Left renal pelvis (tissue), 4 donors: ENCODE measurements around the gene SLC9A8. TPM values are rescaled to one million over a fixed set of nuclear protein-coding genes. Genes with fewer than 3 reads are reported as not detected.

Source experiments
- DNase-seq, 4 donors: peaks; one replicate each; pipeline ENCODE4 v3.0.0-alpha.2; 2013; ENCODE audit warnings: low read depth in 4 of 4, low spot score in 3 of 4
- polyA plus RNA-seq, 4 donors: library from polyadenylated mRNA; unstranded; fragments of 120-200 nt; gene quantifications; one replicate each; pipeline ENCODE4 v1.2.1, GENCODE V29; 2013; ENCODE audit not compliant: insufficient read length in 4 of 4

Gene SLC9A8
- polyA plus RNA-seq, 4 donors, result 4.5 to 11.2 (median 8.6) TPM

DNA sequence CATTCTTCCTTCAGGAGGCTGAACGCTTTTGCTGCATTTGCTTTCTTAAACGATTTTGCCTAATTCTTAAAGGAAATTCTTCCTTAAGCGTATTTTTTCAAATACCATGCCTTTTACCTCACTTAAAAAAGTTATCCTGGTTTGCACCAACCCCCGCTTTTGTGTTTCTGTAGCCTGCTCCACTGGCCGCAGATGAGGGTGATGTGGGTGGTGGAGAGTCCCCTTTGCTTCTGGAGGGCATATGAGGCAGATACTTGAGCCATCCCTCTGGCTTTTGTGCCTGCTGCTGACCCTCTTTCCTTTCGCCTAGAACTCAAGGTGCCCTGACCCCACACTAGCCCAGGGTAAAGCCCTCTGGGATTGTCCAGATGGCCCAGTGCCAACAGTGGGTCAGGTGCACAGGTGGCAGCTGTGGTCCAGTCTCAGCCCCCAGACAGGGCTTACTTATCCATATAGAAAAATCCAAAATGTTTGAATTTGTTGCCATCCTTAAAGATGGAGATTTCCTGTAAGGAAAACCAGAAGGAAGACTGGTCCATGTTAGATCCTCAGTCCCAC is 58.8 kb downstream of the SLC9A8 start:
- no peak for DNase-seq

GRCh38 chr20:49872056-49872455 is 59.4 kb downstream of the SLC9A8 start:
- DNase-seq, result no peak

GRCh38 chr20:49874696-49875095 is 62.1 kb downstream of the SLC9A8 start:
- DNase-seq, result no peak

DNA sequence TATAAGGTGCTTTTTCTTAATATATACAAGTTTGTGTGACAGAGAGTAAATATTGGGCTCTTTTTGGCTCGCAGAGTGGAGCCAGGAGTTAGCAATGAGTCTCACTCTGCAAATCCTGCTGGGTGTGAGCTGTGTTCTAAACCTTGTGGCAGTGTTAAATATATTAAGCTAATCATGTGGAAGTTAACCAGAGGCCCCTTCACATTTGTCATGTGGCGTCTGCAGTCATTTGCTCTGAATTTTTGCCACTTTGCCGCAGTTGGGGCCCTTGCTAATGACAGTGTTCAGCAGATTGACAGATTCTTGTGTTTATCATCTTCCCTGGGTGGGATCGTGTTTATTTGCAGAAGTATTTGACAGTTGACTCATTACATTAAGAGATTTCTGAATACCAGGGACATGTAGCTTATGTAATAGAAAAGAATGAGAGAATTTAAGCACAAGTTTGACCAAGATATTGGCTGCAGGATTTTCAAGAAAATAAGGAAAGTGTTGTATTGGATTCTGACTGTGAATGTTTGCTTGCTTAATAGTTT is 64.8 kb downstream of the SLC9A8 start:
- no peak for DNase-seq

DNA sequence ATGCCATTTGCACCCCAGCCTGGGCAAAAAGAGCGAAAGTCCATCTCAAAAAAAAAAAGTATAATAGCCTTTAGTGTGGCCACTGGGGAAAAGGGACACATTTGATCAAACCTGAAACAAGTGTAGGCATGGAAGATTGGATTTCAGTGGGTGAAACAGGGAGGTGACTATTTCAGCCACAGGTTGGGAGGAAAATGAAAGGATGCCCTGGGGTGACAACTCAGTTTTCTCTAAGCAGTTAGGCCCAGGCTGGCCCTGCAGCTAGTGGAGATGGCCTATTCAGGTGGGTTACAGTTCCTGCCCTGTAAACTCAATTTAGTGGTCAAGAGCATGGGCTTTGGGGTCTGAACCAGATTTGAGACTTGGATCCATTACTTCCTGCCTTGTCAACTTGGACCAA is 66.3 kb downstream of the SLC9A8 start:
- DNase-seq, result no peak

GRCh38 chr20:49880177-49880576 is 67.5 kb downstream of the SLC9A8 start:
- no peak for DNase-seq

GRCh38 chr20:49880724-49881445 is 68.3 kb downstream of the SLC9A8 start:
- no peak for DNase-seq

GRCh38 chr20:49882171-49882970 is 69.7 kb downstream of the SLC9A8 start:
- no peak for DNase-seq

DNA sequence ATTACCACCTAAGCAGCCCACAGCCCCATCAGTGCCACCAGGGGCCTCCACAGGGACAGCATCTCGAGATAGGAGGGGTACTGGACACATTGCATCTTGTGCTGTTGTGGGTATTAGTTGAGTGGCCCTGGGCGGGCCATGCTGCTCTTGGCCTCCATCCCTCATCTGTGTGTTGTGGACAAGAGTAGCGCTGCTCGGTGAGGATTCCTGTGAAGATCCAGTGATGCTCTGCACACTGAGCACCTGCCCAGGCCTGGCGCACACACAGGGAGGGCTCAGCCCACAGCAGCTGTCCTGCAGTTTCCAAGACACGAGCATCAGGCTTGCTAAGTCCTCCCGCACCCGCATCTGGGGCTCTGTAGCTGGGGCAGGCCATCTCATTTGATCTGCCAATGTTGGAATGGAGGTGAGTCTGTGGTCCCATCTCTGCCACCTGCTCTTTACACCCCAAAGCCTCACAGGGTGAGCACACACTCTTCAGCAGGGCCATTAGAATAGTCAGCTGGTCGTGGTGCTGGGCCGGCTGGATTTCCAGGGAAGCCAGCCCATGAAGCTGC is 70.7 kb downstream of the SLC9A8 start:
- DNase-seq, result no peak

GRCh38 chr20:49885558-49886332 is 73.1 kb downstream of the SLC9A8 start:
- DNase-seq, result no peak

DNA sequence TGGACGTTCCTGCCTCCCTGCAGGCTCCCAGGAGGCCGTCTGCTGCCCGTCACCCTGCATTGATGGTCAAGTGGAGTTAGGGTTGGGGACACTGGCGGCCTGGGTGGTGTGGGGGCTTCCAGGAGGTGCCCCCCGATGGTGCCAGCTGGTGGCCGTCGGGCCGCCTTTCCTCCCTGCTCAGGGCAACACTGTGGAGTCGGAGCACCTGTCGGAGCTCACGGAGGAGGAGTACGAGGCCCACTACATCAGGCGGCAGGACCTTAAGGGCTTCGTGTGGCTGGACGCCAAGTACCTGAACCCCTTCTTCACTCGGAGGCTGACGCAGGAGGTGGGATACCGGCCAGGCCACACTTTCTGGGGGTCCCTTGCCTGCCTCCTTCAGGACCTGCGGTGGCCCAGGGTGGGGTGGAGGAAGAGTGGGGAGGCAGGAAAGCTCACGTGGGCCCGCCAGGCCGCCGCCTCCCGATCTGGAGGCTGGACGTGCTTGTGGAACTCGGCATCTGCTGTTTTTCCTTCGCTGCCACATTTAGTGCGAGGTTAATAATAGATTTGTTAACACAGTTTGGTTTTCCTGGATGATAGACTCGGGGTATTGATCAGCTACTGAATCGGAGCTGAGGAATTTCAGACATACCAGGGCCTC is 74.1 kb downstream of the SLC9A8 start:
- DNase-seq, result no peak

DNA sequence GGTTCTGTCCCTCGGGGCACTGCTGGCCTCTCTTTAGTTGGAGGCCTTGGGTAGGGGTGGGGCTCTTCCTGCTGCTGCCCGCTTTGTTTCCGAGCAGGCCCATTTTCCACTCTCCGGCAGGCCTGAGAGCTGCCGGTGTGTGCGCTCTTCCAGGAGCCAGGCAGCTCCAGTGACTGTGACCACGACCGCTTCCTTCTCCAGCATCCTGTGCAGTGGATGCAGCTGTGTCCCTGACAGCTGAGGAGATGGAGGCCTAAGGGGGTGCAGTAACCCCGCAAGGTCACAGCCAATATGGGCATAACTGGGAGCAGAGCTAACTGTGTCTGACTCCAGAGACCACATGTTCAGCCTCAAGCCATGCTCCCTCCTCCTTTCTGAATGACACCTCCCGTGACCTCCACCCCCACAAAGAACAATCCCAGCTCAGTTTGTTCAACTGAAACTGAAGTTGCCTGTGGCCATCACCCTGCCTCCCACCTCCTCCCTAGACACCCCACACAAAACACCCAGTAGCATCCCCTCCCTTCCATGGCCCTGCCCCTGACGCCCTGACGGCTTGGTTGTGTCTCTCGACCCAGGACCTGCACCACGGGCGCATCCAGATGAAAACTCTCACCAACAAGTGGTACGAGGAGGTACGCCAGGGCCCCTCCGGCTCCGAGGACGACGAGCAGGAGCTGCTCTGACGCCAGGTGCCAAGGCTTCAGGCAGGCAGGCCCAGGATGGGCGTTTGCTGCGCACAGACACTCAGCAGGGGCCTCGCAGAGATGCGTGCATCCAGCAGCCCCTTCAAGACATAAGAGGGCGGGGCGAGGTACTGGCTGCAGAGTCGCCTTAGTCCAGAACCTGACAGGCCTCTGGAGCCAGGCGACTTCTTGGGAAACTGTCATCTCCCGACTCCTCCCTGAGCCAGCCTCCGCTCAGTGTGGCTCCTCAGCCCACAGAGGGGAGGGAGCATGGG is 74.9 kb downstream of the SLC9A8 start:
- DNase-seq, result no peak

GRCh38 chr20:49888212-49889000 is 75.8 kb downstream of the SLC9A8 start:
- DNase-seq, result peak in 2 of 4 donors; percentile 39 to 42

GRCh38 chr20:49889001-49889934 is 76.6 kb downstream of the SLC9A8 start:
- no peak for DNase-seq

- DNase-seq, result no peak
These were observed 77.3 kb downstream of the SLC9A8 start for GRCh38 chr20:49889935-49890333.

DNA sequence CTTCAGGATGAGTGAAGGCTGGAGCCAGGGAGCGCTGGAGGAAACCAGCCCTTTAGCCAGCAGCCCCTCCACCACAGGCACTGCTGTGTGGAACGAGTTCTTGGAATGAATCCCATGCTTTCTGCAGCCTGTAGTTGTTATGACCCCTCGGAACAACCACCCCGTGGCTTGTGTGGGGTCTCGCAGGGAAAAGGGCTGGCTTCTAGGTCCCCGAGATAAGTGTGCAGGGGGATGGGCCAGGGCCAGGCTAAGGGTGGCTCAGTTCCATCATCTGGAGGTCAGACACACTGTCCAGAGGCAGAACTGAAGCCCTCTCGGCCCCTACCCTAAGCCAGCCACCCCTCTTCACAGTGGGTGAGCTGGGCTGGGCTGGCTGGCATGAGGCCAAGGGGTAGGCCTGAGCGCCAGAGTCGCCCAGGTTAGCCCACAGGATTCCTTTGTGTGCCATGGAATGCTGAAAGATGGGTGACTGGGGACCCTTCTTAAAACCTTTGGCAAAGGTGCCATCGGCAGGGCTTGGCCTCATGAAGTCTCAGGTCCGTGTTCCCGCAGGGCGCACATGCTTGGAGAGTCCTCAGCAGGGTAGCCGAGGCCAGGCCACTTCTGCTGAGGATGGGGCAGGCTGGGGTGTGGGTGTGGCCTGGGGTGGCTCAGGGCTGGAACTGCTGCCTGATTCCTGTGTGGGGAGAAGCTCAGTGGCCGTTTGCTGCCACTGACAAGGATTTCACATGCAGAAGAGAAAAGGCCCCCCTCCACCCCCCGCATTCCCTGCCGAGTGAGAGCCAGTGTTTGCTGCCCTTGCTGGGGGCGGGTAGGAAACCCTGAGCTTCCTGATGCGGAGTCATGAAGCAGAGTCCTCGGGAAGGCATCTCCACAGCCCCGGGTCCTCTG is 78.1 kb downstream of the SLC9A8 start:
- DNase-seq, result no peak
